Upper lobe of left lung (tissue), 4 donors: ENCODE results near the gene NTN1.

ENCODE experiments used
- CTCF ChIP-seq, 6 experiments: fragments of 450-650 bp in 4 of 6; fragments of 200-600 bp in 2 of 6; sonication (generic) in 2 of 6; IDR thresholded peaks; one replicate each; pipeline ENCODE4 v1.5.1; 2016 to 2019; ENCODE audit warnings: antibody characterized with exemption in 6 of 6
- EP300 ChIP-seq, 4 donors: sonication (generic); formaldehyde crosslinking; IDR thresholded peaks; one replicate each; pipeline ENCODE4 v1.5.1; 2017; ENCODE audit warnings: antibody characterized with exemption in 4 of 4, control low read depth in 2 of 4
- POLR2A ChIP-seq, 4 donors: fragments of 450-650 bp; IDR thresholded peaks; one replicate each; pipeline ENCODE4 v1.5.1; 2016 to 2017; ENCODE audit warnings: antibody characterized with exemption in 4 of 4, mild to moderate bottlenecking in 2 of 4
- POLR2AphosphoS5 ChIP-seq, 2 donors: sonication (generic); formaldehyde crosslinking; IDR thresholded peaks; one replicate each; pipeline ENCODE4 v1.5.1; 2017; ENCODE audit warnings: antibody characterized with exemption in 2 of 2

DNA sequence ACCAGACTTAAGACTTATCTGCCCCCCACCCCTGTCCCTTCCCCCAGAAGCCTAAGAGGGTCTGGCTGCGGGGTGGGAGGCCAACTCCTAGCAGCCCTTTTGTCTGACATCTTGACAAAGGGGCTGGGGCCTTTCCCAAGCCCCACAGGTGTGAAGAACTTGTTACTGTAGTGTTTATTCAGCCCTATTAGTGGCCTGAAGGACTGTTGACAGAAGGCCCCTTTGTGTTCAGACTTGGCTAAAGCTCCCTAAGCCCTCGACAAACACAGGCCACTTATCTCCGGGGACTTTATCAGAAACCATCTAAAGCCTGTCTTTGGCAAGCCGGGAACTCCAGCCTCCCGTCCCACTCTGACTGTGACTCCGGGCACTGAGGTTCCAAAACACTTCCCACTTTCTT is 129.8 kb downstream of the NTN1 start:
- TF ChIP-seq CTCF (IDR thresholded peaks at IDR 0.05) (no peak), POLR2AphosphoS5 (IDR thresholded peaks at IDR 0.05) (no peak), POLR2A (IDR thresholded peaks at IDR 0.05) (no peak), EP300 (IDR thresholded peaks at IDR 0.05) (no peak)
